GM06990 (cell line): ENCODE measurements around the gene NAV2.

Experiments used
- DNase-seq: peaks from one replicate; pipeline ENCODE4 v3.0.0-alpha.2; 2011; ENCODE audit not compliant: insufficient read length; ENCODE audit errors: extremely low read depth
- H3K27me3 ChIP-seq: replicated peaks from 2 replicates; pipeline ENCODE4 v1.6.0; 2011; ENCODE audit warnings: low read length; ENCODE audit not compliant: control insufficient read depth, insufficient read depth
- H3K36me3 ChIP-seq: 2 replicates; pipeline ENCODE4 v1.5.1; 2011; ENCODE audit warnings: low read length; ENCODE audit not compliant: control insufficient read depth, insufficient read depth
- H3K4me3 ChIP-seq: replicated peaks from 2 replicates; pipeline ENCODE4 v1.5.1; 2011; ENCODE audit warnings: low read depth, mild to moderate bottlenecking, control low read depth, low read length
- CTCF ChIP-seq: IDR thresholded peaks from 2 replicates; pipeline ENCODE4 v1.5.1; 2011; ENCODE audit warnings: low read length, control low read depth, mild to moderate bottlenecking, inconsistent platforms; ENCODE audit not compliant: insufficient read depth, poor library complexity, severe bottlenecking

Gene NAV2

GRCh38 chr11:20015529-20016427 lies 303.1 kb downstream of the NAV2 start:
- no peaks in the 10 kb centered on the region; the same call in 1 of the 2 replicates for H3K27me3 ChIP-seq
- no peaks in the 10 kb centered on the region for H3K36me3 ChIP-seq
- DNase-seq, result no peak
- no peak for TF ChIP-seq CTCF
- H3K4me3 ChIP-seq, result no peak overlapping the region

DNA sequence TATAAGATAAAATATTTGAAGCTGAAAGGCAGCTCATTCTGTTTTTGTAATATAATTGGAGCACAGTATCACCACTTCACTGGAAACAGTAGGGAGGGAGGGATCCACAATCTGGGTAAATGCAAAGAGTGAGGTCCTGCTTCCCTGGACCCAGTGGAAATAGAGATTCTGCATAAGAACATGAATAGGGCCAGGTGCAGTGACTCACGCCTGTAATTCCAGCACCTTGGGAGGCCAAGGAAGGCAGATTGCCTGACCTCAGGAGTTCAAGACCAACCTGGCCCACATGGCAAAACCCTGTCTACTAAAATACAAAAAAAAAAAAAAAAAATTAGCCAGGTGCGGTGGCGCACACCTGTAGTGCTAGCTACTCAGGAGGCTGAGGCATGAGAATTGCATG lies 303.9 kb downstream of the NAV2 start:
- Histone ChIP-seq H3K4me3 (no peak overlapping the region), H3K36me3 (no peaks in the 10 kb centered on the region), H3K27me3 (no peaks in the 10 kb centered on the region; the same call in 1 of the 2 replicates)
- TF ChIP-seq CTCF, result no peak
- DNase-seq, result no peak

DNA sequence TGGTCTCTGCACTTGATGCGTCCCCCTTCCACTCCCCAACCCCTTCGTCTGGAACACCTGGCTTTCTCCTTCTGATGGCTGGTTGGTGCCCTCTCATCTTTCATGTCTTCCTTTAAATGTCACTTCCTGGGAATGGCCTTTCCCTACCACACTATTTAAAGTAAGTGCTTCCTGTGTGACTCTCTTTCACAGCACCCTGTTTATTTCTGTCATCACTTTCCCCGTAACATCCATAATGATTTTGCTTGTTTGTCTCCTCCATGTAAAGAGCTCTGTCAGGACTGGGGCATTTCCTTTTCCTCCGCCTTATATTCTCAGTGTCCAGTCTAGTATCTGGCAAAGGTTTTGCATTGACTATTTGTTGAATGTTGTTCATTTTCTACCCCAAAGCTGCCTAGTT lies 304.7 kb downstream of the NAV2 start:
- no peak for TF ChIP-seq CTCF
- no peak overlapping the region for H3K4me3 ChIP-seq
- no peaks in the 10 kb centered on the region; the same call in 1 of the 2 replicates for H3K27me3 ChIP-seq
- no peak for DNase-seq
- H3K36me3 ChIP-seq, result no peaks in the 10 kb centered on the region

DNA sequence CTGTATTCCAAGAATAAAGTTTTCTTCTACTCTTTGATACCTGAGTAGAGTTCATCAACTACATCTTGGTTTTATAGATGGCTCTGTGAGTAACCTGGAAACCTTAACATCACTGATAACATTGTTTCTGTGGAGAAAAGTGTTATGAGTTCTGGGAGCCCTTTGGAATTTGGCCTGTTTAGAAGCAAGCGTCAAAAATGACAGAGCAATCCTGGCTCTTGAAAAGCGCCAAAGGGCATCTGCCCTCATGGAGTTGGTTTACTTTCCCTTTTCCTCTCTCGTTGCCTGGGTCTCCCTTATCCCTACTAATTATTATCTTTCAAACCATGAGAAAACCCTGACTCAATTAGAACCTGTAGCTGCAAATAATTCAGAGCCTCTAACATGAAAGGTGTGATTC lies 307.6 kb downstream of the NAV2 start:
- DNase-seq, result no peak
- no peak for TF ChIP-seq CTCF
- Histone ChIP-seq H3K4me3 (no peak overlapping the region), H3K36me3 (no peaks in the 10 kb centered on the region), H3K27me3 (no peaks in the 10 kb centered on the region; the same call in 1 of the 2 replicates)

DNA sequence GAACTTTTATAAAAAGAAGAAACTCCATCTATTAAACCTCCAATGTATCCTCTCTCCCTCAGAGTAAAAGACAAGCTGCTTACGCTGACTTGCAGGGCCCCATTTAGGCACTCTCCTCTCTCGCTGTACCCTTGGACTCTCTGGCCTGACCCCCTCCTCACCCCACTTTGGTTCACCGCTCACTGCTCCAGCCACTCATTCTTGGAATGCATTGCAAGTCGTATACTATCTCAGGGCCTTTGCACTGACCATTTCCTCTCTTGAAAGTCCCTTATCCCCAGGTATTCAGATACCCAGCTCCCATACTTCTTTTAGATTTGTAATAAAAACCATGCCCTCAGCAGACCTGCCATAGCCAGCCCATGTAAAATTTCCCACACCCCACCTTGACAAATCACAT lies 308.1 kb downstream of the NAV2 start:
- no peaks in the 10 kb centered on the region; the same call in none of the 2 replicates for H3K27me3 ChIP-seq
- no peaks in the 10 kb centered on the region for H3K36me3 ChIP-seq
- H3K4me3 ChIP-seq, result no peak overlapping the region
- TF ChIP-seq CTCF, result no peak
- DNase-seq, result no peak

DNA sequence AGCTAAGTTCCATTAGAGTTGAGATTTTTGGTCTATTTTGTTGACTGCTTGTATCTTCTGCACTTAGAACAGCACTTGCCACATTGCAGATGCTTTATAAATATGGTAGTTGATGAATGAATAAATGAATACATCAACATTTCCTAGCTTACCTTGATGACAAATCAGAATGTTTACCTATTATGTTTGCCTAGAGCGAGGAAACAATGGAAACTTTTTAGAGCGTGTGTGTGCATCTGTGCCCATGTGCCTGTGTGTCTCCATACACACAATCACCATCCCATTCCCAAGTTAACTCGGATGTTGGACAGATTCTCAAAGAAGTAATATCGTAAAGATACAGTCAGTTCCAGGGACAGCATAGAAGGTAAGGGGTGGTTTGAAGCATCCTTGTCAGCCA lies 308.6 kb downstream of the NAV2 start:
- no peak overlapping the region for H3K4me3 ChIP-seq
- no peaks in the 10 kb centered on the region for H3K36me3 ChIP-seq
- no peak for TF ChIP-seq CTCF
- H3K27me3 ChIP-seq, result no peaks in the 10 kb centered on the region; the same call in none of the 2 replicates
- no peak for DNase-seq
